ENCODE results near the gene ASAP2.

The ASAP2 gene

GRCh38 chr2:9187620-9188214 lies 18.9 kb upstream of the ASAP2 start:
- TF ChIP-seq CTCF (IDR thresholded peaks at IDR 0.05; ENCODE audit: extremely low read depth, insufficient read depth, missing control alignments), result no peak
- in situ Hi-C loops (cut with MboI; ENCODE audit: low pct_unique_long_range_greater_than_20kb, low sequenced_read_pairs, unreplicated experiment), result no loop called here
- DNase-seq (ENCODE audit: low spot score), result no peak

DNA sequence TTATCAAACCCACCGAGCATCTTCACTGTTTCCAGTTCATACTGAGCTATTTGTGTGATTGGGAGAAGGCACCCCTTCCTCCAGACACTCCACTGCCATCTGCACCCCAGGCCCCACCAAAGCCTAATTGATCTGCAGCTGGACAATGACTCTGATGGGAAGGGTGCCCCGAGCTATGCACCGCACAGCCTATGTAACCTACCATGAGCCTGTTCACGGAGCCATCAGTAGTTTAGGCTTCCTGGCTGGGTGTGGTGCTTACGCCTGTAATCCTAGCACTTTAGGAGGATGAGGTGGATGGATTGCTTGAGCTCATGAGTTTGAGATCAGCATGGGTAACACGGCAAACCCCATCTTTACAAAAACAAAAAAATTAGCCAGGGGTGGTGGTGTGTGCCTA lies 17.8 kb upstream of the ASAP2 start:
- no peak for DNase-seq (ENCODE audit: low spot score)
- in situ Hi-C loops (cut with MboI; ENCODE audit: low pct_unique_long_range_greater_than_20kb, low sequenced_read_pairs, unreplicated experiment), result no loop called here
- TF ChIP-seq CTCF (IDR thresholded peaks at IDR 0.05; ENCODE audit: extremely low read depth, insufficient read depth, missing control alignments), result no peak

DNA sequence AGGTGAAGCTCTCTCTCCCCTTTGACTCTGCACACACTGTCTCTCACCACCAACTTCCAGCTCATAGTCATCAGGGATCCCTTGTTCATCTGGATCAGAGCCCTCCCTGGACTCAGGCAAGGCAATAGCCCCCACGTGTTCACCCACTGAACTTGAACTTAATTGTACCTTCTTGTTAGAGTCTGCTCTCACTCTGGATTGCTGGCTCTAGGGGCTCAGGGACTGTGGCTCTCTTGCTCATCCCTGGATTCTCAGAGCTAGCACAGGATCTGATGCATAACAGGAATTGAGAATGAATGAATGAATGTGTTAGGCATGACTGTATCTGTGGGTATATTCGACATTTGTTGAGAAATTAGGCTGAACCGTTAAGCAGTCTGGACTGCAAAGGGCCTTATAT lies 16.7 kb upstream of the ASAP2 start:
- TF ChIP-seq CTCF (IDR thresholded peaks at IDR 0.05; ENCODE audit: extremely low read depth, insufficient read depth, missing control alignments), result no peak
- DNase-seq (ENCODE audit: low spot score), result no peak
- in situ Hi-C loops (cut with MboI; ENCODE audit: low pct_unique_long_range_greater_than_20kb, low sequenced_read_pairs, unreplicated experiment), result no loop called here

GRCh38 chr2:9191041-9191481 lies 15.6 kb upstream of the ASAP2 start:
- in situ Hi-C loops (cut with MboI; ENCODE audit: low pct_unique_long_range_greater_than_20kb, low sequenced_read_pairs, unreplicated experiment), result no loop called here
- DNase-seq (ENCODE audit: low spot score), result no peak
- TF ChIP-seq CTCF (IDR thresholded peaks at IDR 0.05; ENCODE audit: extremely low read depth, insufficient read depth, missing control alignments), result no peak

DNA sequence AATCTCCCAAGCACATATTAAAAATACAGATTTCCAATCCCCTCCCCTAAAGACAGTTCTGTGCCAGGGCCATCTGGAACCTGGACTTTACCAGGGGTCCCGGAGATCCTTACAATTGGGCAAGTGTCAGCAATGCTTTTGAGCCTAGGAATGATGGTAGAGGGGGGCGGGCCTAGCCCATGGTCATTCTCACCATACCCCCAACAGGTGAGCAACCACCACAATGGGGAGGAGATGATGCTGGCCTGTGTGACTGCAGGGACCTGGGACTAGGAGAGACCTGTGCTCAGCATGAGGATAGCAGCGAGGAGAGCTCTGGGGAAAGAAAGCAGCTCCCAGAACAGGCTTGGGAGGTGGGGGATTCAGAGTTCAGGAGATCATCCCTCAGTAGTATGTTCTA lies 13.9 kb upstream of the ASAP2 start:
- no peak for TF ChIP-seq CTCF (IDR thresholded peaks at IDR 0.05; ENCODE audit: extremely low read depth, insufficient read depth, missing control alignments)
- in situ Hi-C loops (cut with MboI; ENCODE audit: low pct_unique_long_range_greater_than_20kb, low sequenced_read_pairs, unreplicated experiment), result no loop called here

GRCh38 chr2:9194352-9194751 lies 12.3 kb upstream of the ASAP2 start:
- in situ Hi-C loops (cut with MboI; ENCODE audit: low pct_unique_long_range_greater_than_20kb, low sequenced_read_pairs, unreplicated experiment), result no loop called here
- no peak for DNase-seq (ENCODE audit: low spot score)
- no peak for TF ChIP-seq CTCF (IDR thresholded peaks at IDR 0.05; ENCODE audit: extremely low read depth, insufficient read depth, missing control alignments)

More for the DNA sequence above, 13.9 kb upstream of the ASAP2 start:
- no peak for DNase-seq (ENCODE audit: low spot score)

All from GM13977 (cell line).